Measurements from ENCODE around the gene AP4S1. TPM values are rescaled to one million over a fixed set of nuclear protein-coding genes. Genes with fewer than 3 reads are reported as not detected.

AP4S1 gene
- total and polyA plus RNA-seq, 7 donors: 4.2 to 13.9 (median 6.0) TPM

- H3K9me3 ChIP-seq: no peaks in the 10 kb centered on the region
- H3K36me3 ChIP-seq (ENCODE audit: insufficient read depth in 1 of 2, low read depth in 1 of 2): peaks cover 0 to 6% of the 10 kb centered on the region in 2 donors
- H3K27ac ChIP-seq: no peak overlapping the region
- H3K4me1 ChIP-seq: no peaks in the 10 kb centered on the region
- intact Hi-C loops (cut with DNase I): no loop called here
- TF ChIP-seq CTCF (IDR thresholded peaks at IDR 0.05): no peak
- 94 to 98% (median 94%) methylated on average over 3 of the region's 3 CpGs for WGBS, 3 donors
- H3K27me3 ChIP-seq (ENCODE audit: insufficient read depth in 3 of 3, low read length in 2 of 3): no peaks in the 10 kb centered on the region
- no peak for DNase-seq
- H3K4me3 ChIP-seq: no peak overlapping the region
- no peak for ATAC-seq
These were observed 43.9 kb downstream of the AP4S1 start for GRCh38 chr14:31069343-31069742.

- Histone ChIP-seq H3K27me3 (ENCODE audit: insufficient read depth in 3 of 3, low read length in 2 of 3) (no peaks in the 10 kb centered on the region), H3K9me3 (no peaks in the 10 kb centered on the region), H3K27ac (no peak overlapping the region), H3K4me1 (no peaks in the 10 kb centered on the region), H3K4me3 (no peak overlapping the region), H3K36me3 (ENCODE audit: insufficient read depth in 1 of 2, low read depth in 1 of 2) (peaks cover 0 to 11% of the 10 kb centered on the region in 2 donors)
- intact Hi-C loops (cut with DNase I): no loop called here
- ATAC-seq (peak in 1 of 4 donors; percentile 58), DNase-seq (no peak)
- 95% methylated on average over 5 of the region's 5 CpGs for WGBS, 3 donors
- no peak for TF ChIP-seq CTCF (IDR thresholded peaks at IDR 0.05)
These were observed 45.0 kb downstream of the AP4S1 start for GRCh38 chr14:31070431-31070830.

- Histone ChIP-seq H3K36me3 (ENCODE audit: insufficient read depth in 1 of 2, low read depth in 1 of 2) (peaks cover 0 to 11% of the 10 kb centered on the region in 2 donors), H3K27ac (no peak overlapping the region), H3K9me3 (no peaks in the 10 kb centered on the region), H3K4me1 (no peaks in the 10 kb centered on the region), H3K27me3 (ENCODE audit: insufficient read depth in 3 of 3, low read length in 2 of 3) (no peaks in the 10 kb centered on the region), H3K4me3 (no peak overlapping the region)
- no peak for TF ChIP-seq CTCF (IDR thresholded peaks at IDR 0.05)
- 92 to 100% (median 95%) methylated on average over 2 of the region's 2 CpGs for WGBS, 3 donors
- ATAC-seq: no peak
- intact Hi-C loops (cut with DNase I): no loop called here
- DNase-seq: no peak
These were observed 45.7 kb downstream of the AP4S1 start for GRCh38 chr14:31071151-31071550.

GRCh38 chr14:31075144-31075543, 49.7 kb downstream of the AP4S1 start:
- ATAC-seq: no peak
- H3K4me3 ChIP-seq: no peak overlapping the region
- no peak for TF ChIP-seq CTCF (IDR thresholded peaks at IDR 0.05)
- intact Hi-C loops (cut with DNase I): no loop called here
- 95 to 99% (median 96%) methylated on average over 2 of the region's 2 CpGs for WGBS, 3 donors
- peaks cover 7% of the 10 kb centered on the region for H3K4me1 ChIP-seq
- no peak overlapping the region for H3K27ac ChIP-seq
- no peaks in the 10 kb centered on the region for H3K27me3 ChIP-seq (ENCODE audit: insufficient read depth in 3 of 3, low read length in 2 of 3)
- peaks cover 0 to 11% of the 10 kb centered on the region in 2 donors for H3K36me3 ChIP-seq (ENCODE audit: insufficient read depth in 1 of 2, low read depth in 1 of 2)
- no peak for DNase-seq
- no peaks in the 10 kb centered on the region for H3K9me3 ChIP-seq

- no peak for TF ChIP-seq CTCF (IDR thresholded peaks at IDR 0.05)
- 23 to 44% (median 42%) methylated on average over 2 of the region's 2 CpGs for WGBS, 3 donors
These were observed 53.3 kb downstream of the AP4S1 start for GRCh38 chr14:31078766-31079165.

More at GRCh38 chr14:31078766-31079165, 53.3 kb downstream of the AP4S1 start:
- H3K4me3 ChIP-seq: no peak overlapping the region
- peaks cover 7% of the 10 kb centered on the region for H3K4me1 ChIP-seq
- peaks cover 0 to 16% of the 10 kb centered on the region in 2 donors for H3K36me3 ChIP-seq (ENCODE audit: insufficient read depth in 1 of 2, low read depth in 1 of 2)
- ATAC-seq (no peak), DNase-seq (no peak)
- H3K9me3 ChIP-seq: no peaks in the 10 kb centered on the region
- H3K27me3 ChIP-seq (ENCODE audit: insufficient read depth in 3 of 3, low read length in 2 of 3): no peaks in the 10 kb centered on the region
- intact Hi-C loops (cut with DNase I): no loop called here
- H3K27ac ChIP-seq: no peak overlapping the region
